NB4 (cell line): ENCODE measurements around the gene GGT6.

Source experiments
- DNase-seq: peaks from one replicate; pipeline ENCODE4 v3.0.0; 2010; ENCODE audit warnings: low read depth
- H3K4me3 ChIP-seq: one replicate; pipeline ENCODE4 v1.5.1; 2011; ENCODE audit warnings: mild to moderate bottlenecking, low read depth, low read length, moderate library complexity
- MYC ChIP-seq: IDR thresholded peaks from 2 replicates; pipeline ENCODE4 v1.6.1; 2011; ENCODE audit warnings: low read depth, low read length
- POLR2A ChIP-seq: IDR thresholded peaks from 2 replicates; pipeline ENCODE4 v1.6.1; 2011; ENCODE audit warnings: mild to moderate bottlenecking; ENCODE audit not compliant: insufficient read length; ENCODE audit errors: extremely low read depth
- TF ChIP-seq, protein P1 (sequence below): IDR thresholded peaks from one replicate; pipeline ENCODE4 v1.5.1; 2012; ENCODE audit warnings: low read depth, low read length
- TF ChIP-seq, protein P2 (sequence below): IDR thresholded peaks from 2 replicates; pipeline ENCODE4 v1.6.1; 2011; ENCODE audit warnings: low read depth, low read length

GGT6 gene

DNA sequence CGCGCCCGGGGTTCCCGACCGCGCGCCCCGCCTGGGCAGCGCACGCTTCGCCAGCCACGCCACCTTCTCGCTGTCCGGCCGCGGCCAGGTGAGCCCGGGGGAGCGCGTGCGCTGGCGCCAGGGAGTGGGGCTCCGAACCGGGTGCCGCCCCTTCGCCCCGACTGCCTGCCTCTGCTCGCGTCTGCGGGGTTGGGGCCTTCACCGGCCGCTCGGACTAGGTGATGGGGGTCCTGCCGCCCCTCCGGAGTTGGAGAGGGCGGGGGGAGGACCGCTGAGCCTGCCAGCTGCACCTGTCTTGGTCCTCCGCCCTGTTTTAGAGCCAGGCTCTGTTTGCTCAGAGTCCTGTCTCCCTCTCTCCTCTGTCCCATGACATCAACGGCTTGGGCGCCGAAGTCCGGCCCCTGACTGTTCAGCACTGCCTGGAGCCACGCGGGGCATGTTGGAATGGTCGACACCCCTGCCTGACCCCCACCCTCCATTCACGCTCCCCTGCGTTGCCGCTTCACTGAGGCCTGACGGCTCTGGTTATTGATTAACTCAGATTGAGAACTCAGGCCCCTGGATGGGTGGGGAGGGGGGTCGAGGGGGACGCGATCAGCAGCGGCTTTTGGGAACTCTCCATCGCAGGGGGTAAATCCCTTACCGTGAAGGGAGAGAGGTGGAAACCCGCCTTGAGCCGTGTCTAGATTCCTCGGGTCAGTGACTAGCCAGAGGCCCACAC is 24.7 kb upstream of the GGT6 start:
- no peak for DNase-seq
- TF ChIP-seq, protein P1, sequence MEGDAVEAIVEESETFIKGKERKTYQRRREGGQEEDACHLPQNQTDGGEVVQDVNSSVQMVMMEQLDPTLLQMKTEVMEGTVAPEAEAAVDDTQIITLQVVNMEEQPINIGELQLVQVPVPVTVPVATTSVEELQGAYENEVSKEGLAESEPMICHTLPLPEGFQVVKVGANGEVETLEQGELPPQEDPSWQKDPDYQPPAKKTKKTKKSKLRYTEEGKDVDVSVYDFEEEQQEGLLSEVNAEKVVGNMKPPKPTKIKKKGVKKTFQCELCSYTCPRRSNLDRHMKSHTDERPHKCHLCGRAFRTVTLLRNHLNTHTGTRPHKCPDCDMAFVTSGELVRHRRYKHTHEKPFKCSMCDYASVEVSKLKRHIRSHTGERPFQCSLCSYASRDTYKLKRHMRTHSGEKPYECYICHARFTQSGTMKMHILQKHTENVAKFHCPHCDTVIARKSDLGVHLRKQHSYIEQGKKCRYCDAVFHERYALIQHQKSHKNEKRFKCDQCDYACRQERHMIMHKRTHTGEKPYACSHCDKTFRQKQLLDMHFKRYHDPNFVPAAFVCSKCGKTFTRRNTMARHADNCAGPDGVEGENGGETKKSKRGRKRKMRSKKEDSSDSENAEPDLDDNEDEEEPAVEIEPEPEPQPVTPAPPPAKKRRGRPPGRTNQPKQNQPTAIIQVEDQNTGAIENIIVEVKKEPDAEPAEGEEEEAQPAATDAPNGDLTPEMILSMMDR, result no peak
- TF ChIP-seq POLR2A, result no peak
- TF ChIP-seq, protein P2, sequence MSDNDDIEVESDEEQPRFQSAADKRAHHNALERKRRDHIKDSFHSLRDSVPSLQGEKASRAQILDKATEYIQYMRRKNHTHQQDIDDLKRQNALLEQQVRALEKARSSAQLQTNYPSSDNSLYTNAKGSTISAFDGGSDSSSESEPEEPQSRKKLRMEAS, result no peak
- H3K4me3 ChIP-seq, result no peak overlapping the region

DNA sequence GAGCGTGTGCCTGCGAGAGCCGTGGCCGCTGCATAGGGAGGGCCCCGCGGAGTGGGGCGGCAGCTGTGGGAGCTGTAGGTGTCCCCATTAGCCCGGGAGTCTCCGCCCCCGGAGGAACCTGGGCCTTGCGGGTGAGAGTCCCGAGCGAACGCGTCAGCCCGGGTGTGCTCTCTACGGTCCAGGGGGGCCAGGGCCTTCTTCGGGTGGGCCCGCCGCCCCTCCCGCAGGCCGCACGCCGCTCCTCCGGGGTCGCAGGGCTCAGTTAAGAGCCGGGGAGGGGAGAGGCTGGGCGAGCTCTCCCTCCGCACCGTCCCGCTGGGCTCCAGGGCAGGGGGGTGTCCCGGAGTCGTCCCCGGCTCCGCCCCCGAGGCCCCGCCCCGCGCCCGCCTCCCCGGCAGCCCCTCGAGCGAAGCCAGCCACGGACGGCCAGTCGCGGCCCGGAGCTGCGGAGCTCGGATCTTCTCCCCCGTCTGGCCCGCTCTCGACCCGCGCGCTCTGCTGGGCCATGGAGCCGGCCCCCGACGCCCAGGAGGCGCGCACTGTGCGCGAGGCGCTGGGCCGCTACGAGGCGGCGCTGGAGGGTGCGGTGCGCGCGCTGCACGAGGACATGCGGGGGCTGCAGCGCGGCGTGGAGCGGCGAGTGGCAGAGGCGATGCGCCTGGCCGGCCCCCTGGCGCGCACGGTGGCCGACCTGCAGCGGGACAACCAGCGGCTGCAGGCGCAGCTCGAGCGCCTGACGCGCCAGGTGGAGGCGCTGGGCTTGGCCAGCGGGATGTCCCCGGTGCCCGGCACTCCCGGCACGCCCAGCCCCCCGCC is 23.9 kb upstream of the GGT6 start, which contains the start of gene SMTNL2:
Gene SMTNL2, plus strand, starts transcription at position 429 of the 816 bp plus-strand sequence. Its CDS starts 77 bp downstream, at position 506.
- no peak for DNase-seq

DNA sequence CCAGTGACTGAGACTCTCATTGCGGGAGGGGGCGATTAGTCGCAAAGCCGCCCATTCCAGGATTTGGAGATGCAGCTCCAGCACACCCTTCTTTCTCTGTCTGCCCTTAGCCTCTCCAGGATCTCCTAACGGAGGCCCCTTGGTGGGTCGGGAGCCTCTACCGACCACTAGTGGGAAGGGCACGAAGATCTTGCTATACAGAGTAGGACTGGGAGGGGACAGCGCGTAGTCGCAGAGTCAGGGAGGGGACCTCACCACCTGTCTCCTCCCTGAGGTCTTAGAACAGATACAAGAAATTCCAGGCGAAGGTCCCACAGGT is 23.4 kb upstream of the GGT6 start:
- TF ChIP-seq, protein P2, result no peak
- H3K4me3 ChIP-seq, result no peak overlapping the region
- no peak for DNase-seq

More for the DNA sequence above, 23.9 kb upstream of the GGT6 start, which contains the start of gene SMTNL2:
- H3K4me3 ChIP-seq, result no peak within 1 kb of the TSS
- TF ChIP-seq POLR2A (no peak), MYC (no peak)
- TF ChIP-seq, protein P2, result no peak
- TF ChIP-seq, protein P1, result no peak

DNA sequence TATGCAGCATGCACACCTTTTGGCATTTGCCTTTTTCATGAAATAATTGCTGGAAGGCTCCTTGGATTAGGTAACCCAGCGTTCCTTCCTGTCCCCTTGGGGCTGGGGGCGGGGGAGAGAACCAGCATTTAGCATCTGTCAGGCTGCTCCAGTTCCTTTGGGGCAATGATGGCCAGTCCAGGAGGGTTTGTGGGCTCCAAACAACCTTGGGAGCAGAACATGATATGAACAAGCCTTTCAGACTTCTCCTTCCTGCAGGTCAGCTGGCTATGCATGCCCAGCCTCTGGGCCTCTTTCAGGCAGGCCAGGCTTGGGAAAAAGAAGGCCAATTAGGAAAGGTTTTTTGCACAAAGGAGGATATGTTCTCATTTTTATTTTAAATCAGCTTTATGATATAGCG is 22.8 kb upstream of the GGT6 start:
- DNase-seq, result no peak
- no peak overlapping the region for H3K4me3 ChIP-seq
- TF ChIP-seq MYC, result no peak
- TF ChIP-seq POLR2A, result no peak
- TF ChIP-seq, protein P2, result no peak
- TF ChIP-seq, protein P1, result no peak

DNA sequence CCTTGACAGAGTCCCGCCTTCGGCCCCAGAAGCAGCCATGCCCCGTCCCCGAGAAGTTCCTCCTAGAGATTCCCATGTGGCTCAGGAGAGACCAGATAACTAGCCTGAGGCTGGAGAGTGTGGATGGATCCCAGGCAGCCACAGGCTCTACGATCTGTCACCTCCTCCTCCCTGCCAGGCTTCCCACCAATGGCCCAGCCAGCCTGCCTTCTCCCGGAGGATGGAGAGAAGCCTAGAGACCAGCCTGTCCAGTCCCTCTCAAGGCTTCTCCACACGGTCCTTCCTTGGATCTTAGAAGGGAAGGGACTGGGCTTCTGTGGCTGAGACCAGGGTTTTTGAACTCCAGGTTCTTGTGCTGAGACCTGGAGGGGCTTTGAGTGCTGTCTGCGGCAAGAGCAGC is 22.3 kb upstream of the GGT6 start:
- no peak overlapping the region for H3K4me3 ChIP-seq
- DNase-seq, result no peak
- TF ChIP-seq, protein P2, result no peak
- TF ChIP-seq, protein P1, result no peak
- no peak for TF ChIP-seq POLR2A

DNA sequence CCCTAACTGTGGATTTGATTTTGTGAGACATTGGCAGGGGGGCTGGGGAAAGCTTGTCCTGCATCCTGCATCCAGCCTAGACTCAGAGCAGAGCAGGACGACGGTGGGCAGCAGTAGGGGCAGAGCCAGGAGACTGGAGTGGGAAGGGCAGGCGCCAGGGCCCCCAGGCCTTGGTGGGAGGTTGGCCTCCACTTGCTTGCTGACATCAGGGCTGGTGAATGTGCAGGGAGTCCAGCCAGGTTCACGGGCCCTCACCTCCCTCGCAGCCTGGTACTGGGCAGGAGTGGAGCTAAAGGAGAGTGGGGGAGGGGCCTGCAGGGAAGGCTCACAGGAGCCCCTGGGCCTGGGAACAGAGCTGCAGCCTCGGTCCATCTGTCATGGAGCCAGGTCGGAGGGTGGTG is 21.7 kb upstream of the GGT6 start:
- DNase-seq, result no peak
- H3K4me3 ChIP-seq, result no peak overlapping the region
- TF ChIP-seq, protein P2, result no peak
- TF ChIP-seq POLR2A, result no peak
- TF ChIP-seq, protein P1, result no peak
- no peak for TF ChIP-seq MYC
